GM19455 (cell line): Measurements from ENCODE around the gene FBXO40.
"Not testable (repeated sequence)": the region's sequence is repeated elsewhere in the genome, so short reads cannot be mapped to it uniquely, and the experiment has no call there.

Experiments used
- ATAC-seq: cut with Tn5 transposase; IDR thresholded peaks from one replicate; pipeline ENCODE4 v1.9.1; 2021; ENCODE audit not compliant: unreplicated experiment

Gene FBXO40, protein sequence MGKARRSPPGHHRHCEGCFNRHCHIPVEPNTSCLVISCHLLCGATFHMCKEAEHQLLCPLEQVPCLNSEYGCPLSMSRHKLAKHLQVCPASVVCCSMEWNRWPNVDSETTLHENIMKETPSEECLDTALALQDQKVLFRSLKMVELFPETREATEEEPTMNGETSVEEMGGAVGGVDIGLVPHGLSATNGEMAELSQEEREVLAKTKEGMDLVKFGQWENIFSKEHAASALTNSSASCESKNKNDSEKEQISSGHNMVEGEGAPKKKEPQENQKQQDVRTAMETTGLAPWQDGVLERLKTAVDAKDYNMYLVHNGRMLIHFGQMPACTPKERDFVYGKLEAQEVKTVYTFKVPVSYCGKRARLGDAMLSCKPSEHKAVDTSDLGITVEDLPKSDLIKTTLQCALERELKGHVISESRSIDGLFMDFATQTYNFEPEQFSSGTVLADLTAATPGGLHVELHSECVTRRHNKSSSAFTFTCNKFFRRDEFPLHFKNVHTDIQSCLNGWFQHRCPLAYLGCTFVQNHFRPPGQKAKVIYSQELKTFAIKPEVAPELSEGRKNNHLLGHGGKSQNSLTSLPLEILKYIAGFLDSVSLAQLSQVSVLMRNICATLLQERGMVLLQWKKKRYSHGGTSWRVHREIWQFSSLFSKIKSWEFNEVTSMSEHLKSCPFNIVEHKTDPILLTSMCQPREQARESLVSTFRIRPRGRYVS

DNA sequence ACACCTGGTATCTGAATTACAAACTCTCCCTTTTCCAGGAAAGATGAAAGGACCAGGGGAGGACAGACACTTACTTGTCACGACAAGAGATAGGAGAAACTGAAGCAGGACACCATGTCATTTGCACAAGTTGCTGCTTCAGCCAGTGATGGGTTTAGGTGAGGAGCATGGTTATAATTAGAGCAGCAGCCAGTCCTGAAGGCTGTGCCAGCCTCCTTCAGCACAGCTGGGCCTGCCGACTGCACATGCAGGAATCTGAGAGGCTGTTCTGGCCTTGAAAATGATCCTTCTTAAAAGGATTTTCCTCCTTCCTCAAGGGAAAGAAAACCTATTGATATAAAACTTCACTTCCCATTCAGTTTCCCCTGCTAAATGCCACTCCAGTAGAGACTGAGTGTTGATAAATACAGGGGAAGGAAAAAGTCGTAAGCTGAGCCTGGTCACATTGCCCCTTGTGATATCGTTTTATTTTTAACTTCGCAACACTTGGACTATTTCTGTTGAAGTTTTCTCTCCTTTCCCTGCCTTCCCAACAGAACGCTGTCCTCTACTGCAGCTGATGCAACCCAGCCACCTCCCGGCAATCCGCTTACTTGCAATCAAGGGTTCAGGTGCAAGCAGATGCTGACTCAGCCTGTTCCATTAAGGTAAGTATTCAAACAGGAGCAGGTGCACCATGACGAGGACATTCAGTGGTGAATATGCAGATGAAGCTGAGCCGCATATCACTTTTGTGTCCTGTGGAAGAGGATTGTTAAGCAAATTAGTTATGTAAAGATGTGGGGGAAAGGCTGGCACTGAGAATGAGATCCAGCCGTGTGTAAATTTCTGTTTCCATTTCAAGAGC, at the start of gene FBXO40:
FBXO40 (plus strand) TSS at position 524 of the 847 bp plus-strand sequence. CDS start 27,197 bp downstream, outside the sequence.
- peak; percentile 60 for ATAC-seq

DNA sequence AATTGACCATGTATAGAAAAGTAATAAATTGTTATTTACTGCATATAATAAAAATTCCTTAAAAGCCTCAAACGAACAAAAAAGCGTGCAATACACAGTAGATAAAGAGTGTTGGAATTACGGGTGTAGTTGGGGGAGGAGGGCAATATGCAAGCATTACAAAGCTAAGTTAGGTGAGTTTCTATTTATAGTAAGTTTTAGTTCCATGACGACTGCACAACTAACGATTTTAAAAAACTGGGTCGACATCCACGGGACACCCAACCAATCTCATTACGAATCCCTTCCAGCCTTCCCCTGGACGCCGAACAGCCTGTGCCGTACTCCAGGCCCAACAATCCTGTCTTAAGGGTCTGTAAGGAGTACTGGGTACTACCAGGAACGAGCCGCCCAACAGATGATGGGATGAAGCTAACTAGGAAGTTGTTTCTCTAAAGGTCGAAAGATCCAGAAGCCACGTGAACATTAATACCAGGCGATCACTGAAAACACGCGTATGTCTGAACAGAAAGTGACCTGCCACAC, 48.1 kb upstream of the FBXO40 start:
- ATAC-seq: no peak

DNA sequence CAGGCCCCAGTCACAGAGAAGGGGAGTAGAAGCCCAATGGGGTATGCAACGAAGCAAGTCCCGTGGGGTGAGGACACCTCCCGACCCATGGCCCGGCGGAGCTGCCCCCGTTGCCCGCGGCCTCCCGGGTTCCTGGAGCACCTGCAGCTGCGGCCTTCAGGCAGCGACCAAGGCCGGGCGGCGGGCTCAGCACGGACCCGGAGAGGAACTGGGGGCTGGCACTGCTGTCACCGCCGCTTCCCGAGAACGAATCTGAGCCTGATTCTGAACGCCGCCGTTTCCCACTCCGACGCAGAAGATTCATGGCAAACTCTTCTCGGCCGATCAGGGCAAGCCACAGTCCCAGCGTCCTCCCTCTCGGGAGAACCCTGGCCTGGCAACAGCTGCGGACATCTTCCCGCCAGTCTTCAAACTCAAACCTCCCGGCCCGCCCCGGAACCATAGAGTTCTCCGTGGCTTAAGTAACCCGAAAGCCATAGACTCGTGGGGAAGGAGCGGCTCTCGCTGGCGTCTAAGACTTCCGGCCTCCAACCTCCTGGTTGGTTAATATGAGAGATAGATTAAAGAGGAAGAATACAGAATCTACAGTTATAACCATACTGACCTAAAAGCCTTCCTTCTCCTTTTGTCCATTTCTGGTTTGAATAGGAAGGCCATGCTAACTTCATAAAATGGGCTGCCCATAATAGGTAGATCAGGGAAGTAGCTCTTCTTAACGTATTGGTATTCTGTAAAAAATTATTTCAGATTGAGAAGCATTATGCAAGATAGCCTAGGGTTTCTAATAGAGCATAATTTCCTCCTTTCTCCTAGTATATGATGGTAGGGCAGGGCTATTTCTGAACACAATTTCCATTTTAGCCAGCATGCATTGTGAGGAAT, 47.4 kb upstream of the FBXO40 start, which contains the start of gene POLQ:
POLQ (minus strand) TSS at position 415 of the 882 bp plus-strand sequence; CDS start at position 304, 111 bp downstream.
- peak; percentile 72 for ATAC-seq

DNA sequence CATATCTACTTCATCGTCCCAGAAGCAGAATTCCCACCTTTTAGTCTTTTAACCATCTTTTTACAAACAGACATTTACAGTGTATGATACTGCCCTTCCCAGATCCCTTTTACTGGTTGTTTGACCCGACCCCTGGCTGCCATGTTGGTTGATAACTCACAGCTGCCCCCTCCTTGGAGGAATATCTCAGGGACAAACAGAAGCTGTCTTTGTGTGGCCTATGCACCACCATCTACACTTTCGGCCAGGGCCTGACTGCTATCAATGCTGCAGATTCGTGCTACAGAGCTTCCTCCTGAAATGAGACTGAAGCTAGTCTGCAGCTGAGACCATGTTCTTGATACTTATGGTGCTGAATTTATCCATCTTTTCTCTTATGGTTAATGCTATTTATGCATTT, 40.8 kb upstream of the FBXO40 start:
- no peak for ATAC-seq

DNA sequence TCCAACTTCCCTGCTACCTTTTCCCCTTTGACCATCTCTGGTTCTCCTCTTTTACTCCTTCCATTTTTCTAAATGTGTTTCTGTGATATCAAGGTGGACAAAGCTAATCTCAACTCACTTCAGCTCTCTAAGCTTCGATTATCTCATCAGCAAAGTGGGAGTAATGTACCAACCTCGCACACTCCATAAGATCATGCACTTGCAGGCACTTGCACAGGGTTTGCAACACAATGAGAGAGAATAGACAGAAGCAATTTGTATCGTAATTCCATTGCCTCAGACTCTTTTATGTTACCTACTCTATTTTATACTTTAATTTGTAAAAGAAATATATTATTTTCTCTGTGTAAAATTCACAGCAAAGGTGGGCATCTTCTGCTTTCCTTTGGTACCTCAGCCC, 40.4 kb upstream of the FBXO40 start:
- no peak for ATAC-seq

DNA sequence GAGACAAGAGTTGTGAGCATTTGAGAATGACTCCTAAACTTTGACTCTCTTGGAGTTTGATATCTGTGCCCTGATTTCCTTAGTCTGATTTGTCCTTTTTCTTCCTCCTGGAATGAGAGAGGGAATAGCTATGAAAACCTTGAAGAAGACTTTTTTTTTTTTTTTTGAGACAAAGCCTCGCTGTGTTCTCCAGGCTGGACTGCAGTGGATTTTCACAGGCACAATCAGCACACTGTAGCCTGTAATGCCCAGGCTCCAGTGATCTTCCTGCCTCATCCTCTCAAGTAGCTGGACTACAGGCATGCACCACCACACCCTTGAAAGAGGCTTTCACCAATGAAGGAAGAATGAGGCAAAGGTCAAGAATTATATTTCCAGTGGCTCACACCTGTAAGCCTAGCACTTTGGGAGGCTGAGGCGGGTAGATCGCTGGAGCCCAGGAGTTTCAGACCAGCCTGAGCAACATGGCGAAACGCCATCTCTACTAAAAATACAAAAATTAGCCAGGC, 35.7 kb upstream of the FBXO40 start:
- no peak for ATAC-seq

DNA sequence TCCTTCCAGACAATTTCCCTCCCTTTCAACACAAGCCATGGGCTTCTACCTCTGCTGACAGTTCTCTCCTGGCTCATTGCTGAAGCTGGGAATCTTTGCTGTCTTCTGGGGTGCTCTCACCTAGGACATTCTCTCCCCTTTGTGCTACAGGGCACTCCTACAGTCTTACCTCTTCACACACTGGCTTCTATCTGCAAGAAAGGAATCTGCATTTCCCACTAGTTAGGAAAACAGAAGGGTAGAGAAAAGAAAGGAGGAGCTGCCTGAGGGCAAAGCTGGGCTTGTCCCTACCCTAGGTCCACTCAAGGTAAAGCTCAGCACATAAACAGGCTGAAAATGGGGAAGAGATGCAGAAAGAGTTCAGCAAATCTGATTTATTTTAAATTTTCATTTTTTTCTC, 31.0 kb upstream of the FBXO40 start:
- no peak for ATAC-seq

DNA sequence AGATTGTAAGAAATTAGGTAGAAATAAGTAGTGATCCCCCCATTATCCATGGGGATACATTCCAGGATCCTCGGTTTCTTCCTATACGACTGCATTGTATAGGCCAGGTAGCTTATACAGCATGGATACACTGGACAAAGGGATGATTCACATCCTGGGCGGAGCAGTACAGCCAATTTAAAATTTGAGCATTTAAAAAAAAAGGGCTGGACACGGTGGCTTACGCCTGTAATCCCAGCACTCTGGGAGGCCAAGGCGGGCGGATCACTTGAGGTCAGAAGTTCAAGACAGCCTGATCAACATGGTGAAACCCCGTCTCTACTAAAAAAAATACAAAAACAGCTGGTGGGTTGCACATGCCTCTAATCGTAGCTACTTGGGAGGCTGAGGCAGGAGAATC, 26.4 kb upstream of the FBXO40 start:
- no peak for ATAC-seq

DNA sequence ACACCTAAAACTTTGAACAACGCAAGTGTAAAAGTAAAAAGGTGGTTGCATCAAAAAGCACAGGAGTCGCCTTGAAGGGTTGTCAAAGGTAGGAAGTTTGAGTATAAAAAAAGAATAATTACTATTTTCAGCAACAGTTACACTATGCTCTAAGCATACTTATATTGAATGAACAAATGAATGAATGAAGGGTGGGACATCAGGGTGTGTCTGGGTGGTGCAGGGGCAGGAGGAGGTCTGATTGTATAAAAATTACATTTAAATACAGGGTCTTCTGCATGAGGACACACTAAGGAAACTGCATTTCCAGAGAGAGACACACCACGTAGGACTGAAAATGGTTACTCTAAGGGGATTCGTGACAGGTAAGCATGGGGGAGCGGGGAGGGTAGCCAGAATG, 25.5 kb upstream of the FBXO40 start, which contains the start of gene ARGFX:
ARGFX (plus strand) TSS at position 301 of the 400 bp plus-strand sequence. CDS start 2,765 bp downstream, outside the sequence.
- ATAC-seq: no peak

DNA sequence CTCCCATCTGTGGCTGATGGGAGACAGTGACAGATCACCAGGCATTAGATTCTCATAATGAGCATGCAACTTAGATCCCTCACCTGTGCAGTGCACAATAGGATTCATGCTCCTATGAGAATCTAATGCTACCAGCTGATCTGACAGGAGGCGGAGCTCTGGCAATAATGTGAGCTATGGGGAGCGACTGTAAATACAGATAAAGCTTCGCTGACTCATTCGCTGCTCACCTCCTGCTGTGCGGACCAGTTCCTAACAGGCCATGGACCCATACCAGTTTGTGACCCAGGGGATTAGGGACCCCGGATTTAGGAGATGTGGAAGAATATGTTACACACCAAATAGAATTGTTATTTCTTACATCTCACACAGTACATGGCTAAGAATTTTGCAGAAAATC, 18.7 kb upstream of the FBXO40 start:
- ATAC-seq: no peak

DNA sequence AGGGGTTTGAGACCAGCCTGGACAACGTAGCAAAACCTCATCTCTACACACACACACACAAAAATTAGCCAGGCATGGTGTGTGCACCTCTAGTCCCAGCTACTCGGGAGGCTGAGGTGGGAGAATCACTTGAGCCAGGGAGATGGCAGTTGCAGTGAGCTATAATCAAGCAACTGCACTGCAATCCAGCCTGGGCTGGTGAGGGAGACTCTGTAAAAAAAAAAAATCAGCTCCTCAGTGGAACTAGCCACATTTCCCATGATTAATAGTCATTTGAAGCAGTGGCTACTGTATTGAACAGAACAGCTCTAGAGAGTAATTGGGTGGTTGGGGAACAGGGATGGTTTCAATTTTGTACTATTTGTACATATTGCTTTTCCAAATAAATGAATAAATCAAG, 11.5 kb upstream of the FBXO40 start:
- no peak for ATAC-seq

DNA sequence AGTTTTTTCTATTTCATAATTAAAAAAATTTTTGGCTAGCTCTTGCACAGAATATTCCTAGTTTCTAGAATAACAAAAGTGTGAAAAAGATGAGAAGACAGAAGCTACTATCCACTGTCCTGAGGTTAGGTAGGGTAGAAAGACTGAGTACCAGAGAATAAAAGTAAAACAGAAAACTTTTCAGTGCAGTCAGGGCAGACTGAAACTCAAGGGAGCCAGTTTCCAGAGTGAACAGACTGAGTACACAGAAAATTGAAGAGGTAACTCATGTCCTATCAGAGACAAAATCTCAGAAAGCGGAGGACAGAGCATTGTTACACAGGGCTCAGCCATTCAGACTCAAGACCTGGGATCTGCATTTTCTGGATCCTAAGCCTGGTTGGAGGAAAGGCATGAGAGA, 8.8 kb upstream of the FBXO40 start:
- no peak for ATAC-seq

DNA sequence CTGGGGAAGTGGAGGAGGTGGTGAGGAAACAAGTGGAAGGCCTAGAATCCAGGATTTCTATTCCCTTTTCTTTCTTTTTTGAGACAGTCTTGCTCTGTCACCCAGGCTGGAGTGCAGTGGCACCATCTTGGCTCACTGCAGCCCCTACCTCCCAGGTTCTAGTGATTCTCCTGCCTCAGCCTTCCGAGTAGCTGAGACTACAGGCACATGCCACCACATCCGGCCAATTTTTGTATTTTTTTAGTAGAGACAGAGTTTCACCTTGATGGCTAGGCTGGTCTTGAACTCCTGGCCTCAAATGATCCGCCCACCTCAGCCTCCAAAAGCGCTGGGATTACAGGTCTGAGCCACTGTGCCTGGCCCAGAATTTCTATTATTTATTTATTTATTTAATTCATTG, 627 bp downstream of the FBXO40 start:
- peak; percentile 17 for ATAC-seq

DNA sequence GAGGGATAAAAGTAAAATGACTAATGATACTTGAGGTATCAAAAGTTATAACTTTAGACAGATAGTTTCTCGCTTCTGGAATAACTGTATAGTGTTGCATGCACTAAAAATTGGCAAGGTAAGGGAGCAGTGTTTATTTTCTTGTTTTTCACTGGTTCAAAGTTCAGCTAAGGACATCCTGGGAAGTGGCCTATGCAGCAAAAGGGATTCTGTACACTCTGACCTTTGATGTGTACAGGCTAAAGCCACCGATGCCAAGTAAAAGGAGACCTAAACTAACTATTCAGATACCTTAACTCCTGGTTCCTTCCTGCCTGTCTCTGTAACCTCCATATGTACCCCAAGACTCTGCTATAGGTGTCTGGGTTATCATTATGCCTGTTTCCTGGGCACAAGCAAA, 1.7 kb downstream of the FBXO40 start:
- no peak for ATAC-seq

DNA sequence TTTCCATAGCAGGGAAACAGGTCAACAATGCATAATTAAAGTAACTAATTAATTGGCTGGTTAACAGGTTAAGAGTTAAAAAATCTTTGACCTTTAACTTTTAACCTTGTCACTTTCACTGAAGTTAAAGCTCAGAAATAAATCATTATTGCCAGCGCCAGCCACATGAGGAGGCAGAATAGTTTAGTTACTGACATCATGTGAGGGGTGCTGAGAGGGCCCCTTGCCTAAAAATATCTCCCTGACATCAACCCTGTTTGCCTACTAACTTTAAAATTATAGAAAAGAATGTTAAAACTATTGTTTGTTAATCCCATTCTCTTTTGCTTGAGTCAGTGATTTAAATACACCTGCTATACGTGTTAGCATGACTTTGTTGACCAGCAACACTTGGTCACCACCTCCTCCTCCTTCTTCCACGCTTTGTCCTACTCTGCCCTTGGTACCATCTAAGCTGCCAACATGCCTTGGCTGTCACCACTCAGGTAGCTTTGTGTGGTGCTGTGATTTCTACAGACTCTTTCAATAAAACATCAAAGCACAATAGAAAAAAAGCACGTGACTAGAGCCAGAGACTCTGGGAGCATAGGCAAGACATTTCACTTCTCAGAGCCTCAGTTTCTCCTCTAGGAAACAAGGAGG, 2.7 kb downstream of the FBXO40 start:
- ATAC-seq: no peak

DNA sequence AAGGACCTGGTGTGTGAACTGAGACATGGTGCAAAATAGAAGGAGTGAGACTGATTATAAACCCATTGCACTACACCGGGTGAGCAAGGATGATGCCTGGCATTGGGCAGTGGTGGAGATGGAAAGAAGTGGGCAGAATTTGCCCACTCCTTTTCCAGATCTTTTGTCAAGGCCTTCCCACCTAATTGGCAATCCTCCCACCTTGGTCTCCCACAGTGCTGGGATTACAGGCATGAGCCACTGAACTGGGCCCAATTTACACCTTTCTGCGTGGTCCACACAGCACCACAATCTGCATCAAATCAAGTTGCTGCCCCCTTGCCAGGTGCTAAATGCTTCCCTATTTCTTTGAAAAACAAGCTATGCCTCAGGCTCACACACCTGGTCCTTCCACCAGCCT, 5.4 kb downstream of the FBXO40 start:
- ATAC-seq: no peak

DNA sequence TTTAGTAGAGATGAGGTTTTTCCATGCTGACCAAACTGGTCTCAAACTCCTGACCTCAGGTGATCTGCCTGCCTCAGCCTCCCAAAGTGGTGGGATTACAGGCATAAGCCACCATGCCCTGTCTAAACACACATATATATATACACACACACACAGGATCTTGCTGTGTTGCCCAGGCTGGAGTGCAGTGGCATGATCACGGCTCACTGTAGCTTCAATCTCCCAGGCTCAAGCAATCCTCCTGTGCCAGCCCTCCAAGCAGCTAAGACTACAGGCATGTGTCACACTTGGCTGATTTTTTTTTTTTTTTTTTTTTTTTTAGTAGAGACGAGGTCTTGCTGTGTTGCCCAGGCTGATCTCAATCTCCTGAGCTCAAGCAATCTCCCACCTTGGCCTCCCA, 6.7 kb downstream of the FBXO40 start:
- not testable (repeated sequence) for ATAC-seq

DNA sequence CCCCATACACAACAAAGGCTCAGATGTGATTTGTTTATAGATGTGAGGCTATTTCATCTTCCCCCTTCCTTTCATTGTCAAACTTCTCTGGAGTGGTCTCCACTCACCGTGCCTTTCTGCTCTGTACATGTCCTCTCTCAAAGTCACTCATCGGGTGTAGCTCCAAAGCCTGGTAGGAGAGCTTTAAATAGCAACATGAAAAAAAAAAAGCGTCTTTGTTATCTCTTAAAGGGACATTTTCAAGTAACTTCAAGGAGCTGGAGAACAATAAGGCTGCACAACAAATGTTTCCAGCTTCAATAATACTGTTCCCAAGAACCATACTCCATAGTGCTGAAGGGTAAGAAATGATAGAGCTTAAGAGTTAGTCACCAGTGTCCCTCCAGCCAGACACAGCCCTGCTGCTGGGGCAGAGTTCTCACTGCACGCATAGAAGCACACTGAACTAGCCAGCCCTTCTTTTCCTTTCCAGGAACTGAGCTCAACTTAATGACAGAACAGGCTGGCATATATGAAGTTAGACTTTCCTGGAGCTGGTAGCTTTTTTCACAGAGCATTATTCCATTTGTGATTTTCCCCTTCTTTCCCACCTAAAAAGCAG, 8.1 kb downstream of the FBXO40 start:
- no peak for ATAC-seq

DNA sequence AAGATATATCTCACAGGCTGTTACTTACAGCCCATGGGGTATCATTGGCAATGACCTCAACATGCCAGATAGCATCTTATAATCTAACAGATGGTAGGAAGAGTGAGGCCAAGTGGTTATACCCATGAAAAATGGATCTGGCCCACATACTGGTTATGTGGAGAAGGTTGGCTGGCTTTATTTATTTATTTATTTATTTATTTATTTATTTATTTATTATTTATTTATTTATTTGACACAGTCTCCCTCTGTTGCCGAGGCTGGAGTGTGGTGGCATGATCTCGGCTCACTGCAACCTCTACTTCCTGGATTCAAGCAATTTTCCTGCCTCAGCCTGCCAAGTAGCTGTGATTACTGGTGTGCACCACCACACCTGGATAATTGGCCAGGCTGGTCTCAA, 11.6 kb downstream of the FBXO40 start:
- no peak for ATAC-seq
